A172 (cell line): ENCODE data around the gene SLC35E1. TPM values are rescaled to one million over a fixed set of nuclear protein-coding genes. Genes with fewer than 3 reads are reported as not detected.
"Not testable (repeated sequence)": the region's sequence is repeated elsewhere in the genome, so short reads cannot be mapped to it uniquely, and the experiment has no call there.

Experiments used
- DNase-seq: peaks from one replicate; pipeline ENCODE4 v3.0.0-alpha.2; 2015; ENCODE audit warnings: low spot score
- total RNA-seq: library from RNA; depleted of rRNA; stranded (reverse); fragments of >200 nt; shearing (Covaris generic); gene quantifications from 2 replicates; pipeline ENCODE4 v1.2.3, GENCODE V29; 2014

SLC35E1 gene
- total RNA-seq, 1 experiment from 2014 or later: 29.1 TPM

DNA sequence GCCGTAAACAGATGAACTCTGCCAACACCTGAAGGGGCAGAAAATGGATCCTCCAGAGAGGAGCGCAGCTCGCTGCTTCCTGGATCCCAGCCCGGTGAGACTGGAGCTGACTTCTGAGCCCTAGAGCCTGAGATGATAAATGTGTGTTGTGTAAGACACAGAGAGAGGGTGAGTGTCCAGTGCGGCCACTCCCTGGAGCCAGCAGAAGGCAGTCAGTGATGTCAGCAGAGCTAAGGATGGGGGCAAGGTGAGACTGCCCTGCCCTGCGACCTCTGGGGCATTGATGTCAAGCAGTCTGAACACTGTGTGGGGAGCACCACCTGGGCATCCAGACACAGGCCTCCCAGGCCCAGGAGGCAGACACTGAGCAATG is 9.7 kb upstream of the SLC35E1 start:
- no peak for DNase-seq

DNA sequence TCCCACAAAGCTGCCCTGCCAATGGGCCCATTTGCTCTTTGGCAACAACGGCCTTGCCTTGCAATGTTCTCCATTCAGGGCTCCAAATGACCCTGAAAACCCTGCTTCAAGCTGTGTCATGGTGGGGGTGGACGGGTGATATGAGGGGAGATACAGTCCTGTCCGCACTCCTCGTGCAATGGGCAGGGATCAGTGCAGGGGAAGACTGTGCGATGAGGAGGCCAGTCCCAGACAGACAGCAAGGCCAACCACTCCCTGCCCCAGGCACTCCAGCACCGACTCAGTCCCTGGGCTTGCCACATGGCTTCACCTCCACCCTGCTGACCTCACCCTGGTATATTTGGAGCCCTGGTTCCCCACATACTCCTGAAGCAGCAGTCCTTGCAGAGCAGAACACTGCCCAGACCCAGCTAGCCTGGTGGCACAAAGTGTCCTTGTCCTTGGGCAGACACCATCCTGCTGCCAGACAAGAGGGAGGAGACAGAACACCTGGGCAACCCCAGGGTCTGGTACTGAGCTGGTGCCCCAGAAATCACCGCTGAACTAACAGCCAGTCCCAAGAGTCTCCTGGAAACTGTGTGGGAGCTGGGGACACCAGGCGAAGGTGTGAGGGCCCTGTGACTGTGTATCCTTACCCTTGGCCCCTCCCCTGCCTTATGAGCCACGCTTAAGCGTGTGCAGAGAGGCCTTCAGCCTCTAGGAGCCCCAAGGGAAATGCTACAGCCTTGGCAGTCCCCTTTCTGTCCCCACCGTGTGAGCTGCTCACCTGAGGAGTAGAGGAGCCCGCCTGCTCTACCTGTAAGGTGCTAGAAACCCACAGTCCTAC is 9.1 kb upstream of the SLC35E1 start:
- no peak for DNase-seq

DNA sequence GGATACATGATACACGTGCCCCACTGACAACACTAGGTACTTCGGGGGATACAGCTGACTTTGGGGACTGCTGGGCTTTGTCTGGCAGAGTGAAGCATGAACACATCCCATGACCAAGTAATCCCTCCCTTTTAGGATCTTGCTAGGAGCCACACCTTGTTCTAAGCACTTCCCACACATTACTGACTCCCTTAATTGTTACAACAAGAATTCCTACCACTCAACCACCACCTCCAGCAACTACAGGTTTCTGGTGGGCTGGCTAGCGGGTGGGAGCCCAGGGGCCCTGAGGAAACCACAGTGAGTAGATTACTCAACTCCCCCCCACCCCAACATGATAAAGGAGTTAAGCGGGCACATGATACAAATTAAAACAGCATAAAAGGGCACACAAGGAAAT is 7.2 kb upstream of the SLC35E1 start:
- no peak for DNase-seq

DNA sequence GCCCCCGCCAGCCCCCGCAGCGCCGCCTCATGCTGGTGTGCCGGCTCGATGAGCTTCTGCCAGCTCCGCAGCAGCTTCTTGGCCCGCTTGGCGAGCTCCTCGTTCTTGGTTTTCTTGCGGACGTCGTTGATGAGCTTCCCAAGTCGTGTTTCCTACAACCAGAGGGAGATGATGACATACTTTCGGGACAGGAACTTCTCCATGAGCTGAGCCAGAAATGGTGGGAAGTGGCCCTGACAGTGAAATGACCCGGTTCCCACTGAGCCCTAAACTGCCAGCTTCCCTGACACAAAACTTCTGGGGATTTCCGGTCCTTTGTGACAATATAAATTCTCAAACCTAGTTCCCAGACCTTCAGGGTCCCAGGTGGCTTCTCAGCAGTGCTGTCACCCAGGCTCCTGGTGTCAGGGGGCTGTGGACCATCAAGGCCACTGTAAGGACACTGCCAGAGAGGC is 5.3 kb upstream of the SLC35E1 start:
- DNase-seq: no peak

DNA sequence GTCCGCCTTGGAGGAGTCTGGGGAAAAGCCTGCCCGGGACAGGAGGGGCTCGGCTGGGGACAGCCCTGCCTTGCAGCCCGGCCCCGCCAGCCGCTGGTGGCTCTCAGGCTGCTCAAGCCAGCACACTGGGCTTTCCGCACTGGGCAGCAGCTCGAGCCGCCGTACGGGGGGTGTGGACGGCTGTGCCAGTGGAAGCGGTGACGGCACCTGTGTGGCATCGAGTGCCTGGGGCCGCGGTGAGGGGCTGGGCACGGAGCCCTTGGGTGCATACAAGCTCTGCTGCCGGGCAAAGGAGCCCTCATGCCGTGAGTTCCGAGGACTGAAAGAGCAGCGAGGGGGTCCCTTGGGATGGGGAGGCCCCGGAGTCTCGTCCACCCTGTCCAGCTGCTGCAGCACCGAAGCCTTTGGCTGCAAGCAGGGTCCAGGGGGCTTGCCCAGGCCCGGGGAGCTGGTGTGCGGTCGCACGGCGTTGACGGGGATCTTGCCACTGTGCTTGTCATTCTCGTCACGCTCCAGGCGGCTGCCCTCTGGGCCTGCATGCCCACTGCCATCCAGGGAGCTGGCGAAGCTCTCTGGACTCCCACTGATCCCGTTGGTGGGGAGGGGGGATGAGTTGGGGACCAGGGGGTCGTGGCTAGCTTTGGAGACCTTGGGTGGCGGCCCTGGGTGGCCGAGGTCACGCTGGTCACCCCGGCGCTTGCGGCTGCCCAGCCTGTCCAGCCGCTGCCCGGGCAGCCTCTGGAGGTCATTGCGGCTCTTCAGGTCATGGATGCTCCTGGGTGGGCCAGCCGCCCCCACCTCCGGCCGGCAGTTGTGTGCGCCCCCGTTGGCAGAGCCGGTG is 4.7 kb upstream of the SLC35E1 start:
- DNase-seq: no peak

DNA sequence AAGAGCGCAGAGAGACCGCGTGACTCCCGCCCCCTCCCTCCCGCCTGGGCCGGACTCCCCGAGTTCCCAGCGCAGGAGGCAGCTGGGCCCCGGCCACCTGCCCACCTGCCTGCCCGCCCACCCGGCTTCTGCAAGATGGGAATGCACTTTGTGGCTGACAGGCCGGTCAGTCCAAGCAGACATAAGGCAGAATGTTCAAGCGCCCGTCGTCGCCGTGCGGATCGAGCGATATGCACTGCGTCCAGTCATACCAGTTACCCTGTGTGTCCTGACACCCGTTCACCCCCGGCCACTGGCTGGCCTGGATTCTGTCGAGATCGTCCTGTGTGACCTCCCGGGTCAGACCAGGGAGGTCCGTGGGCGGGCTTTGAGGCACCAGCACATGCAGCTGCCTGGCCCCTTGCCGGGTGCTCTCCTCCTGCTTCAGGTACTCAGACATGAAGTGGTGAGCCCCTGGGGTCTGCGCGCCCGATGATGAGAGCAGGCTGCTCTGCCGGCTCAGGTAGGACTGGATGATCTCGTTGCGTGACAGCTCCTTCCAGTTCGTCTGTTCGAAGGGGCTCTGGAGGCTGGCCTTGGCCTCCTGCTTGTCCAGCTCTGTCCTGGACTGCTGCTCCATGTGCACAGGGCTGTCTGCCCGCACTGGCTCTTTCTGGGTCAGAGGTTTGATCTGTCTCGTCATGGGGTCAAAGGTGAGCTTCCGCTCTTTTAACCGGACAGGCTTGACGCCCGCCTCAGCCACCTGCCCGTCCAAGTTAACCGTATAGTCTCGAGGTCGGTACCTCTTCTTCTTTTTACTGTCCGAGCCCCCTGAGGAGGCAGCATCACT is 3.9 kb upstream of the SLC35E1 start:
- DNase-seq: no peak

DNA sequence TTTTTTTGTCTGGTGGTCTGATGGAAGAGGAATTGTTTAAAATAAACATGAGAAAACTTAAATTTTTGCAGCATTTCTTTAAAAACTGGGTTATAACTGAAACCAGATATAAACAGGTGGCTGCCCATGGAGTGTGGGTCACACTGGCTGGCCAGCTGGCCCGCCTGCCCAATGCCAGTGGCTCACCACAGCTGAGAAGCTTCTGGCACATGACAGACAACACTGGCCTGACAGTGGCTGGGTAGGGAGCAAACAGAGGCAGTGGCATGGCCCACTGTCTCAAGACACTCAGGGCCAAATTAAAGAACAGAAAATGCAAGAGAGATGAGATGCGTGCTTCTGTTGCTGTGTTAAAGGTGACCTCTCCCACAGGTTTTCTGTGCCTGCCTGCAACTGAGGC is 3.1 kb upstream of the SLC35E1 start:
- DNase-seq: no peak

DNA sequence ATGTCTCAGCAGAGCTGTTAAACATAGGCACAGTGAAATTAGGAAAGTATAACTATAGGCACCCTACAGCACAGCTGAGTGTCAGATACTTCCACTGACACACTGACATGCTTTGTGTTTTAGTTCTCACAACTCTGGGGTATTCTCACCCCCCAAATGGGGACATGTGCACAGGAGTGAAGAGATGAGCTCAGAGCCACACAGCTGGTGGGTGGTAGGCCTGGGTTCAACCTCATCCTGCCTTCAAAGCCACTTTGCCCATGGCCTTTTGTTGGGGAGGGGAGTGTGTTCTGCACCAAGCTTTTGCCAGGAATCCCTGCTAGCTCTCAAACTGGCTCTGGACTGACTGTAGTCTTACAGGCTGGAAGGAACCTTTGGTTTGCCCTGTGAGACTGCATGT is 1.7 kb upstream of the SLC35E1 start:
- no peak for DNase-seq

DNA sequence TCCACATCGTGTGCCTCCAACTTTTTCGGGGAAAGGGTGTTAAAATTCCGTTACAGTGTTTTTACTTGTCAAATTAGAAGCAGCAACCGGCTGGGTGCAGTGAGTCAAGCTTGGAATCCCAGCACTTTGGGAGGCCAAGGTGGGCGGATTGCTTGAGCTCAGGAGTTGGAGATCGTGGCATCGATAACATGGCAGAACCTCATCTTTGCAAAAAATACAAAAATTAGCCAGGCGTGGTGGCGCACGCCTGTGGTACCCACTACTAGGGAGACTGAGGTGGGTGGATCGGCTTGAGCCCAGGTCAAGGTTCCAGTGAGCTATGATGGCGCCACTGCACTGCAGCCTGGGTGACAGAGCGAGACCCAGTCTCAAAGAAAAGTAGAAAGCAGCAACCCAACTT is 1.1 kb upstream of the SLC35E1 start:
- no peak for DNase-seq

DNA sequence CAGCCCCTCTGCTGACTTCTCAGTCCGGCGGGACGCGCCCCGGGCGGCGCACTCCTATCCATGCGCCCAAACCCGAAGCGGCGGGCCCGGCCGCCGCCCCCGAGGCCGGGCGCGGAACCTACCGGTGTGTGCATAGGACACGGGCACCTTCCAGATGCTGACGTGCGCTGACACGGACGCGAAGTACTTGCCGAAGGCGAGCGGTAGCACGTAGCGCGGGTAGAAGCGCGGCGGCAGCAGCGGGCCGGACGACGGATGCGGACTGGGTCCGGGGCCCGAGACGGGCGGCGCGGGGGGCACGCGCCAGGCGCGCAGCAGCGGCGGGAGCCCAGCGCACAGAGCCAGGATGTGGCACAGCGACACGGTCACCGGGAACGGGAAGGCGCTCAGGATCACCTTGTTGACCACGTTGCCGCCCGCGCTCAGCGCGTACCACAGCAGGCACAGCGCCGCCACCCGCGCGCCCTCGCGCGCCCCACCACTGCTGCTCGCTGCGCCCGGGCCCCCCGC is 338 bp downstream of the SLC35E1 start:
- no peak for DNase-seq

DNA sequence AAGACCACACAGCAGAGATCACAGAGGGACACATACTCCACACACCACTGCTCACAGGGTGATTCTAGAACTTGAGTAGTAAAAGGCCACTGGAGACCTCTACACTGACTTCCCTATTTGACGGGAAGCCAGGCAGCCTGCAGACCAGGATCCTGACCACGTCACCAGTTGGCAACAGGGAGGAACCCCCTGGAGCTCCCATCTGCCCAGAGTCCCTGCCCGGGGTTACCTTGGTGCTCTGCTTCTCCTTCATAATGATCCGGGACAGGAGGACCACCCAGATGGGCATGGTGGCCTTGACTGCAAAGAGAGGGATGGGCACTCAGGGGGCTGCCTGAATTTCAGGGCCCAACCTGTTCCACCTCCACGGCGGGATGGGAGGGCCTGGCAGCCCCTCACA is 932 bp downstream of the SLC35E1 start:
- peak; percentile 30 for DNase-seq

DNA sequence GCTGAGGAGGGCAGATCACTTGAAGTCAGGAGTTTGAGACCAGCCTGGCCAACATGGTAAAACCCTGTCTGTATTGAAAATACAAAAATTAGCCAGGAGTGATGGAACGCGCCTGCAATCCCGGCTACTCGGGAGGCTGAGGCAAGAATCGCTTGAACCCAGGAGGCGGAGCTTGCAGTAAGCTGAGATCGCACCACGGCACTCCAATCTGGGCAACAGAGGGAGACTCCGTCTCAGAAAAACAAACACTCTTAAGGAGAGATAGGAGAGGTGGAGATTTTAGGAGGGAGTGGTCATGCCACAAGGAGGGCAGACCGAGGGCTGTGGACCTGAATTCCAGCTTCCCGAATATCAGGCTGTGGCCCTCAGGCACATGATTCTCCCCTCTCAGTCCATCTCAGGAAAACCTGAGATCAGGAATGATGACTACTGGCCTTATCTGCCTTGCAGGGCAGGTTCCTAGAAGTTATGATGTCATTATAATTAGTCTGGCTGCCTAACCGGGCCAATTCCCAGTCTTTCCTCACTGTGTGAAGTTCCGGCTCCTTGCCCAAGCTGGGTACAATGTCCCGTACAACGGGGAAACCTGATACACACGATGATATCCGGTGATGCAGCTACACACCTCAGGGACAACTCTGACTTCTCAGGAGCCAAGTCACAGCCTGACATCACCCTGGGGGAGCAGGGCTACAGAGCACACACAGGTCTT is 2.5 kb downstream of the SLC35E1 start:
- no peak for DNase-seq

DNA sequence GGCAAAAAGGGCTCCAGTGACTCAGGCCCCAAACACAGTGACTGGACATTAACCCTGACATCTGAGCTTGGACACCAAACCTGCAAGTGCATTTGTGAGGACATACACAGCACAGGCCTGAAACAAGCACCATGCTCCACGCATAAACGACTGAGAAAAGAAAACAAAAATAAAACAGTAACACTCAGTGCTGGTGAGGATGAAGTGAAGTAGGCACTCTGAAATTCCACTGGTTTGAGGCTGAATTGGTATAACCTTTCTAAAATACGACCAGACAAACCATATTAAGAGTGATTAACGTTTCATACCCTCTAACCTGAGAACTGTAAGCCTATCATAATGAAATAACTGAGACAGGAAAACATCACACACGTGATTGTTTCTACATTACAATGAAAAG is 5.5 kb downstream of the SLC35E1 start:
- no peak for DNase-seq

DNA sequence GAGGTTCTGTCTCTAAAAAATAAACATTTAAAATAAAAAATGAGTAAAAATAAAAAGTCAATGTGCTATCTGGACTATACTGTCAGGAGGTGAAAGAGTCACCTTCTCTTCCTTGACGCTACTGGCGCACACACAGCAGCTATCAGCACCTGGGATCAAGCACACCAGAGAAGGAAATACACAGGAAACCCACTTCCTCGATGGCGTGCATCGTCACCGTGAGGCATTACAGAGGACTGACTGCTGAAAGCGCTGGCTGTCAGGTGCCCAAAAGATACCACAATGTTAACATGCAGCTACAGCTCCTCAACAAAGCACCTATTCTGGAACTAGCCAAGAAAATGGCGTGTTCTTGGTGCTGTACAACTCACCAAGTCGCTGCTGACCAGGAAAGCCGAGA is 6.1 kb downstream of the SLC35E1 start:
- DNase-seq: no peak

DNA sequence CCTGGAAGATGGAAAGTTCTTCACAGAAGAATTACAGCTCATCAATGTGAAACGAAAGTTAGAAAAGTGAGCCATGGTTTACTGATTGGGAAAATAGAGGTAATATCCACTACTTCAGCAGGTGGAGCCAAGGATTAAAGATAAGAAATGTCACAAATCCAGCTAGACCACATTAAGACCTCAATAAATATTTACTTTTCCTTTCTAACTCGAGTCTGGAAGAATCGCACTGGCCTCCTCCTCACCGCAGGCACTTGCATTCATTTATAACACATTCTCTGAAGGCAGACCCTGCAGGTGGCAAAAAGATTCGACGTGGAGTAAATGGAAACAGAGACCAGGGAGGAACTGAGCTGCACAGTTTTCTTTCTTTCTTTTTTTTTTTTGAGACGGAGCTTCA is 7.4 kb downstream of the SLC35E1 start:
- no peak for DNase-seq

DNA sequence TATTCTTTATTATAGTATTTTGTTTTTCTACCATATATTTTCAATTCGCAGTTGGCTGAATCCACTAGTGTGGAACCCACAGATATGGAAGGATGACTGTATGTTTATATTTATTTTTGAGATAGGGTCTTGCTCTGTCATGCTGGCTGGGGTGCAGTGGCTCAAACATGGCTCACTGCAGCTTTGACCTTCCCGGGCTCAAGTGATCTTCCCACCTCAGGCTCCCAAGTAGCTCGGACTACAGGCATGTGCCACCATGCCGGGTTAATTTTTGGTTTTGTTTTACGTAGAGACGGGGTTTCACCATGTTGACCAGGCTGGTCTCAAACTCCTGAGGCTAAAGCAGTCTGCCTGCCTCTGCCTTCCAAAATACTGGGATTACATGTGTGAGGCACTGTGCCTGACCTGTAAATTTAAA is 9.6 kb downstream of the SLC35E1 start:
- no peak for DNase-seq

DNA sequence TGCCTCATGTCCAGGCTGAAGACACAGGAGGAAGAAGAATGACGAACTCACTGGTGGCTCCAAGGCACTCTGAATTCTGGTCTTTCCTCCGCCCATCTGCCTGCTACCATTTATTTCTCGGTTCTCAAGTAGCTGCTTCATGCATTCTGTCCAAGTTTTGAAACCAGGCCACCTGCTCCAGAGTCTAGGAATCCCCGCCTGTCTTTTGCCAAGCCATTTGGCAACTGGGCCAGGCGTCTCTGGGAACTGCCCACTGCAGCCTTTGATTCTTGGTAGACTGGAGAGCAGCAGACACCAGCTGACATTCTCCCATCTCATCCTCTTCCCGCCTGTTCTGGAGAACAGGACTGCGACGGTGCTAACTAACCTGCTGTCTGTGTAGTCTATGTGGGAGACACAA is 10.8 kb downstream of the SLC35E1 start:
- no peak for DNase-seq

DNA sequence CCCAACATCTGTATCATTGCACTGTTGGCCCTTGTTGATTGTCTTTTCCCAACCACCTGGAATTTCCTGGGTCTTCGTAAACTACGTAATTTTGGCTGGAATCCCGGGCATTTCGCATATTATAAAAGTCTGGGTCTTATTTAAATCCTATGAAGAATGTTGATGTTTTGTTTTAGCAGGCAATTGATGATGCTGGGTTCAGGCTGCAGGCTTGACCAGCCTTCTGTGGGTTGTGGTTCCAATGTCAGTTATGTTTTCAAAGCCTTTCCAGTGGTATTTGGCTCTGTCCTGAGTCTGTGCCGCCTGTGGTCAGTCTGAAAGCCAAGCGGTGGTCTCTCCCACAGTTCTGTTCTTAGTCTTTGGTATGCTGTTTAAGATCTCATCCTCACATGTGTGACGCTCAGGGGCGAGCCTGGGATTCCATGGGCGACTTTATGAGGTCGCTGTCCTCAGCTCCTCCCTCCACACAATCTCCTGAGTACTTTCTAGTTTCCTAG is 12.4 kb downstream of the SLC35E1 start:
- no peak for DNase-seq

DNA sequence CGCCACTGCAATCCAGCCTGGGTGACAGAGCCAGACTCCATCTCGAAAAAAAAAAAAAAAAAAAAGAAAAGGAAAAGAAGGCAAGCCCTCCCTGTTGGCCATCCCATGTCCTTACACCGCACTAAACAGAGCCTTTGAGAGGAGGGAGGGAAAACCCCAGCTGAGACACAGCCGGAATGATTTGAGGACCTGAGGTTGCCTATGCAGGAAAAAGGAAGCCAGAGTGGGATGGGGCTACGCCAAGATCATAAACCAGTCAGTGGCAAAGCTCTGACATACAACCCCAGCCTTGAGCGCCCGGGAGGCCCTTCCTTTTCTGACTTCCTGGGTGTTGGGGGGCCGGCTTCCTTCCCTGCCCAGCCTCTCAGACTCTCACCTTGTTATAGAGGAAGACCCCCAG is 17.4 kb downstream of the SLC35E1 start:
- DNase-seq: no peak

DNA sequence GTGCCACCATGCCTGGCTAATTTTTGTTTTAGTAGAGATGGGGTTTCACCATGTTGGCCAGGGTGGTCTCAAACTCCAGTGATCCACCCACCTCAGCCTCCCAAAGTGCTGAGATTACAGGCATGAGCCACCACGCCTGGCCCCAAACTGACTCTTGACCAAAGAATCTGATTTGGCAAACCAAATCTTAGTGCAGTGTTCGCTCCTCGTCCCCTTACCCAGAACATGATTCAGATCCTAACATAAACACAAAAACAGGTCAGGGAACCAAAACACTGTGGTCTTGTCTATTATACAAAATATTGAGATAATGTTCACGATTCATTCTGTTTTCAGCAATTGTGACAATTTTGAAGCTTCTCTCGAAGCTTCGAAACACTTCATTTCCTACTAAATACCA is 20.3 kb downstream of the SLC35E1 start:
- DNase-seq: not testable (repeated sequence)

DNA sequence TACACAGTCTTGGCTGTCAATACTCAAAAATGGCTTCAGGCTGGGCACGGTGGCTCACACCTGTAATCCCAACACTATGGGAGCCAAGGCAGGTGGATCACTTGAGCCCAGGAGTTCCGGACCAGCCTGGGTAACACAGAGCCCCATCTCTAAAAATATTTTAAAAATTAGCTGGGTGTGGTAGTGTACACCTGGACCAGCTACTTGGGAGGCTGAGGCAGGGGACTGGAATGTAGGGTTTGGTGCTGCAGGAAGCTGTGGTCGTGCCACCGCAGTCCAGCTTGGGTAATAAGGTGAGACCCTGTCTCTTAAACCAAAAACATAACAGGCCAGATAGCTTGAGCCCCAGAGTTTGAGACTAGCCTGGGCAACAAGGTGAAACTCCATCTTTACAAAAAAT is 23.3 kb downstream of the SLC35E1 start:
- no peak for DNase-seq
